ENCODE data around the gene CDYL2. TPM values are rescaled to one million over a fixed set of nuclear protein-coding genes. Genes with fewer than 3 reads are reported as not detected.

The CDYL2 gene
- total RNA-seq, 1 donor from 2014 or later: 3.0 TPM

- Mint-ChIP-seq H3K9me3 (no peaks in the 10 kb centered on the region), H3K4me3 (no peak overlapping the region), H3K4me1 (no peaks in the 10 kb centered on the region), H3K27me3 (ENCODE audit: low read depth) (peaks cover 52% of the 10 kb centered on the region), H3K36me3 (no peaks in the 10 kb centered on the region), H3K27ac (no peak overlapping the region)
- TF ChIP-seq CTCF (IDR thresholded peaks at IDR 0.05; ENCODE audit: unreplicated experiment): no peak
- DNase-seq (ENCODE audit: low spot score in 2 of 2, unreplicated experiment in 2 of 2): no peak
Measured at GRCh38 chr16:80564394-80564793, 240.0 kb downstream of the CDYL2 start.

- TF ChIP-seq CTCF (IDR thresholded peaks at IDR 0.05; ENCODE audit: unreplicated experiment): no peak
- H3K27ac Mint-ChIP-seq: no peak overlapping the region
- no peaks in the 10 kb centered on the region for H3K4me1 Mint-ChIP-seq
- H3K36me3 Mint-ChIP-seq: no peaks in the 10 kb centered on the region
- no peak overlapping the region for H3K4me3 Mint-ChIP-seq
- H3K9me3 Mint-ChIP-seq: no peaks in the 10 kb centered on the region
- H3K27me3 Mint-ChIP-seq (ENCODE audit: low read depth): peaks cover 55% of the 10 kb centered on the region
- DNase-seq (ENCODE audit: low spot score in 2 of 2, unreplicated experiment in 2 of 2): no peak
Measured at GRCh38 chr16:80563066-80563465, 241.3 kb downstream of the CDYL2 start.

GRCh38 chr16:80559369-80559768 lies 245.0 kb downstream of the CDYL2 start:
- no peaks in the 10 kb centered on the region for H3K9me3 Mint-ChIP-seq
- H3K27ac Mint-ChIP-seq: no peak overlapping the region
- no peak overlapping the region for H3K4me3 Mint-ChIP-seq
- H3K36me3 Mint-ChIP-seq: no peaks in the 10 kb centered on the region
- H3K27me3 Mint-ChIP-seq (ENCODE audit: low read depth): peaks cover 50% of the 10 kb centered on the region
- TF ChIP-seq CTCF (IDR thresholded peaks at IDR 0.05; ENCODE audit: unreplicated experiment): no peak
- H3K4me1 Mint-ChIP-seq: no peaks in the 10 kb centered on the region
- DNase-seq (ENCODE audit: low spot score in 2 of 2, unreplicated experiment in 2 of 2): no peak

- H3K4me3 Mint-ChIP-seq: no peak overlapping the region
- no peaks in the 10 kb centered on the region for H3K9me3 Mint-ChIP-seq
- no peak for TF ChIP-seq CTCF (IDR thresholded peaks at IDR 0.05; ENCODE audit: unreplicated experiment)
- no peak for DNase-seq (ENCODE audit: low spot score in 2 of 2, unreplicated experiment in 2 of 2)
- H3K4me1 Mint-ChIP-seq: peaks cover 5% of the 10 kb centered on the region
- no peaks in the 10 kb centered on the region for H3K36me3 Mint-ChIP-seq
- no peak overlapping the region for H3K27ac Mint-ChIP-seq
- peaks cover 38% of the 10 kb centered on the region for H3K27me3 Mint-ChIP-seq (ENCODE audit: low read depth)
Measured at GRCh38 chr16:80557037-80557436, 247.4 kb downstream of the CDYL2 start.

GRCh38 chr16:80556481-80556880 lies 247.9 kb downstream of the CDYL2 start:
- no peak for DNase-seq (ENCODE audit: low spot score in 2 of 2, unreplicated experiment in 2 of 2)
- no peaks in the 10 kb centered on the region for H3K36me3 Mint-ChIP-seq
- H3K27me3 Mint-ChIP-seq (ENCODE audit: low read depth): peaks cover 32% of the 10 kb centered on the region
- peaks cover 8% of the 10 kb centered on the region for H3K4me1 Mint-ChIP-seq
- H3K4me3 Mint-ChIP-seq: no peak overlapping the region
- TF ChIP-seq CTCF (IDR thresholded peaks at IDR 0.05; ENCODE audit: unreplicated experiment): no peak
- H3K9me3 Mint-ChIP-seq: no peaks in the 10 kb centered on the region
- no peak overlapping the region for H3K27ac Mint-ChIP-seq

- H3K27me3 Mint-ChIP-seq (ENCODE audit: low read depth): peaks cover 18% of the 10 kb centered on the region
- peaks cover 8% of the 10 kb centered on the region for H3K4me1 Mint-ChIP-seq
- H3K4me3 Mint-ChIP-seq: no peak overlapping the region
- no peaks in the 10 kb centered on the region for H3K36me3 Mint-ChIP-seq
- H3K27ac Mint-ChIP-seq: no peak overlapping the region
- DNase-seq (ENCODE audit: low spot score in 2 of 2, unreplicated experiment in 2 of 2): no peak
- no peak for TF ChIP-seq CTCF (IDR thresholded peaks at IDR 0.05; ENCODE audit: unreplicated experiment)
- H3K9me3 Mint-ChIP-seq: no peaks in the 10 kb centered on the region
Measured at GRCh38 chr16:80554033-80554432, 250.4 kb downstream of the CDYL2 start.
